Measurements from ENCODE around the gene TNFRSF1B. TPM values are rescaled to one million over a fixed set of nuclear protein-coding genes. Genes with fewer than 3 reads are reported as not detected.

The TNFRSF1B gene
- total RNA-seq, 1 donor from 2014 or later, result 21.1 TPM

Other genes with a start within 250 kb of the TNFRSF1B start
- gene KIAA2013, start 240.6 kb upstream of the TNFRSF1B start, total RNA-seq, result 63.6 and 69.9 TPM in 2 replicates
- gene PLOD1, start 232.3 kb upstream of the TNFRSF1B start, total RNA-seq, result 342 and 390 TPM in 2 replicates
- gene MFN2, start 186.5 kb upstream of the TNFRSF1B start, total RNA-seq, result 60.5 and 77.2 TPM in 2 replicates
- gene MIIP, start 147.5 kb upstream of the TNFRSF1B start, total RNA-seq, result 27.6 and 40.6 TPM in 2 replicates
- 0.20 and 0.32 TPM in 2 replicates for gene TNFRSF8, start 103.7 kb upstream of the TNFRSF1B start, total RNA-seq
- 24.4 and 28.9 TPM in 2 replicates for gene VPS13D, start 63.0 kb downstream of the TNFRSF1B start, total RNA-seq

All from pulmonary artery endothelial cell (primary cell).